CD4-positive, CD25-positive, alpha-beta regulatory T cell (primary cell): ENCODE data around the gene PGLYRP2. TPM values are rescaled to one million over a fixed set of nuclear protein-coding genes. Genes with fewer than 3 reads are reported as not detected.
"Not testable (repeated sequence)": the region's sequence is repeated elsewhere in the genome, so short reads cannot be mapped to it uniquely, and the experiment has no call there.

Experiments used
- ATAC-seq, 2 donors: fragments of 150-1000 bp; cut with Tn5 transposase; one replicate each; pipeline ENCODE4 v1.10.0; 2021; ENCODE audit warnings: low read depth in 2 of 2, moderate number of reproducible peaks in 2 of 2, moderate library complexity in 1 of 2
- DNase-seq, 3 donors: peaks; one replicate each; pipeline versions ENCODE4 v3.0.0 to v3.0.0-alpha.2; 2012 to 2022; ENCODE audit warnings: mixed read lengths in 1 of 3
- H3K27ac ChIP-seq: one replicate; pipeline ENCODE4 v1.7.0; 2013; ENCODE audit warnings: mild to moderate bottlenecking, low read length; ENCODE audit not compliant: insufficient read depth, poor library complexity, severe bottlenecking
- H3K27me3 ChIP-seq: one replicate; pipeline ENCODE4 v1.7.0; 2013; ENCODE audit warnings: low read length; ENCODE audit not compliant: control insufficient read depth, insufficient read depth
- H3K36me3 ChIP-seq: one replicate; pipeline ENCODE4 v1.7.0; 2013; ENCODE audit warnings: mild to moderate bottlenecking, low read length, moderate library complexity; ENCODE audit not compliant: control insufficient read depth, insufficient read depth
- H3K4me1 ChIP-seq: 2 replicates; pipeline ENCODE4 v1.7.0; 2013; ENCODE audit warnings: mild to moderate bottlenecking, low read length; ENCODE audit not compliant: insufficient read depth, control insufficient read depth, poor library complexity, severe bottlenecking
- H3K4me3 ChIP-seq: one replicate; pipeline ENCODE4 v1.7.0; 2013; ENCODE audit warnings: low read depth, mild to moderate bottlenecking, low read length, moderate library complexity
- H3K9me3 ChIP-seq, 2 experiments: 1 replicate in 1 of 2; 2 replicates in 1 of 2; pipeline ENCODE4 v1.7.0; 2013; ENCODE audit warnings: low read length in 2 of 2, mild to moderate bottlenecking in 1 of 2, moderate library complexity in 1 of 2; ENCODE audit not compliant: control insufficient read depth in 2 of 2
- H3K27ac Mint-ChIP-seq, 3 donors: one replicate each; pipeline ENCODE4 v1.8.0; 2020 to 2022; ENCODE audit warnings: mild to moderate bottlenecking in 3 of 3, mixed read lengths in 3 of 3, moderate library complexity in 2 of 3
- H3K27me3 Mint-ChIP-seq: one replicate; pipeline ENCODE4 v1.8.0; 2022; ENCODE audit warnings: mild to moderate bottlenecking, mixed read lengths
- H3K36me3 Mint-ChIP-seq: one replicate; pipeline ENCODE4 v1.8.0; 2020; ENCODE audit warnings: mixed read lengths
- H3K4me1 Mint-ChIP-seq, 4 donors: one replicate each; pipeline ENCODE4 v1.8.0; 2020 to 2022; ENCODE audit warnings: mixed read lengths in 4 of 4, mild to moderate bottlenecking in 1 of 4
- H3K4me3 Mint-ChIP-seq, 4 donors: one replicate each; pipeline ENCODE4 v1.8.0; 2020 to 2022; ENCODE audit warnings: mild to moderate bottlenecking in 4 of 4, mixed read lengths in 4 of 4, moderate library complexity in 3 of 4
- H3K9me3 Mint-ChIP-seq, 7 donors: one replicate each; pipeline ENCODE4 v1.8.0; 2020 to 2022; ENCODE audit warnings: mixed read lengths in 7 of 7, mild to moderate bottlenecking in 3 of 7, moderate library complexity in 2 of 7
- polyA plus RNA-seq, 4 donors: library from polyadenylated mRNA; unstranded; fragments of 300-500 nt; fragmentation: Illumina TruSeq; gene quantifications; one replicate each; pipeline ENCODE4 v1.2.3, GENCODE V29; 2021
- total RNA-seq: library from RNA; stranded (reverse); gene quantifications from one replicate; pipeline ENCODE4 v1.2.3, GENCODE V29; 2022

PGLYRP2 gene
- total and polyA plus RNA-seq, 5 donors from 2014 or later: 0.10 to 0.12 TPM; not detected in 3

DNA sequence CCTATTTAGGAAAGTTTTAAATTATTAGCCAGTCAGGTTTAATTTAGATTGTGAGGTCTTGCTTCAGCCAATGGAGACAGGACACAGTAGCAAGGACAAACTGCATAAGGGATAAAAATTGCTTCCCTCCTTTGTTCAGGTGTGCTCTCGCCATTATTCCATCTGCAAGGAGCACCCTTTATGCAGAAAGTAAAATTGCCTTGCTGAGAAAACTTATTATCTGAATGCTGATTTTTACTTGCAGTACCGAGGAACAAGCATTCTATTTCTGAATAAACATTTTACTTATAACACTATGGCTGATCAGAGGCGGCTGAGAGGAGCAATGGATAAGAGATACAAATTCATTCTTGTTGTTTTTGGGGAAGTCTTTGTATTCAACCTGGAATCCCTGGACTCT lies 37.1 kb upstream of the PGLYRP2 start:
- H3K27me3 ChIP-seq: no peaks in the 10 kb centered on the region
- H3K27ac ChIP-seq: no peak overlapping the region
- H3K9me3 ChIP-seq: peaks cover 7 to 14% of the 10 kb centered on the region in 2 experiments
- peaks cover 4% of the 10 kb centered on the region for H3K27me3 Mint-ChIP-seq
- peaks cover 0 to 9% (median 1%) of the 10 kb centered on the region in 7 donors for H3K9me3 Mint-ChIP-seq
- no peak overlapping the region for H3K4me3 Mint-ChIP-seq
- DNase-seq: no peak
- H3K36me3 ChIP-seq: no peaks in the 10 kb centered on the region
- ATAC-seq: no peak
- peaks cover 5 to 27% (median 17%) of the 10 kb centered on the region in 4 donors for H3K4me1 Mint-ChIP-seq
- no peak overlapping the region for H3K4me3 ChIP-seq
- peaks cover 15% of the 10 kb centered on the region for H3K4me1 ChIP-seq
- H3K27ac Mint-ChIP-seq: peak overlapping the region in 1 of 3 donors; percentile 67
- no peaks in the 10 kb centered on the region for H3K36me3 Mint-ChIP-seq

DNA sequence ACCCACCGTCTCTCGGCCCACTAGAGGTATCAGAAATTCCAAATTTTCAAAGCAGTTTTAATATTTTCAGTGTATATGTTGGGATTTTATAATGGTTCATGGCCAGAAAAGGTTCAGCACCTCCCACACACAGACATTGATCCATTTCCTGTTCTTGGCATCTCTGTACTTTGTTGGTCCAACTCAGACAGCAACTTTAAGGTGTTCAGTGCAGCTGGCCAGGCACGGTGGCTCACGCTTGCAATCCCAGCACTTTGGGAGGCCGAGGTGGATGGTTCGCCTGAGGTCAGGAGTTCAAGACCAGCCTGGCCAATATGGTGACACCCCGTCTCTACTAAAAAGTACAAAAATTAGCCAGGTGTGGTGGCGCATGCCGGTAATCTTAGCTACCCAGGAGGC lies 35.9 kb upstream of the PGLYRP2 start:
- not testable (repeated sequence) for H3K9me3 Mint-ChIP-seq, H3K27me3 ChIP-seq, H3K36me3 Mint-ChIP-seq, H3K27me3 Mint-ChIP-seq, H3K36me3 ChIP-seq, H3K4me3 ChIP-seq, DNase-seq, ATAC-seq
- peaks cover 5 to 27% (median 16%) of the 10 kb centered on the region in 4 donors for H3K4me1 Mint-ChIP-seq
- Histone ChIP-seq H3K4me1 (peaks cover 15% of the 10 kb centered on the region), H3K9me3 (peaks cover 7 to 14% of the 10 kb centered on the region in 2 experiments), H3K27ac (peak overlapping the region; percentile 61)
- peak overlapping the region; percentile 12 to 89 (median 72) for H3K4me3 Mint-ChIP-seq
- peak overlapping the region; percentile 96 to 97 (median 96) for H3K27ac Mint-ChIP-seq

- no peak overlapping the region for H3K4me3 Mint-ChIP-seq
- no peak overlapping the region for H3K27ac Mint-ChIP-seq
- H3K9me3 ChIP-seq: peaks cover 7 to 8% of the 10 kb centered on the region in 2 experiments
Observed at GRCh38 chr19:15511671-15512424, 32.5 kb upstream of the PGLYRP2 start.

GRCh38 chr19:15508035-15508710 lies 28.9 kb upstream of the PGLYRP2 start, which contains the start of gene CYP4F22:
TSS of gene CYP4F22 (plus strand) at chr19:15508525. CDS start at chr19:15525337, 16,812 bp downstream.
- no peak within 1 kb of the TSS for H3K27ac ChIP-seq
- Mint-ChIP-seq H3K27ac (peak within 1 kb of the TSS in 1 of 3 donors; percentile 38), H3K4me1 (peaks cover 0 to 19% (median 9%) of the 10 kb centered on the region in 4 donors), H3K36me3 (no peaks in the 10 kb centered on the region), H3K9me3 (peaks cover 0 to 5% (median 0%) of the 10 kb centered on the region in 7 donors), H3K4me3 (peak within 1 kb of the TSS in 3 of 4 donors; percentile 9 to 80 (median 71)), H3K27me3 (peaks cover 45% of the 10 kb centered on the region)
- no peaks in the 10 kb centered on the region for H3K36me3 ChIP-seq
- DNase-seq: no peak
- H3K4me3 ChIP-seq: no peak within 1 kb of the TSS
- H3K27me3 ChIP-seq: peaks cover 6% of the 10 kb centered on the region
- H3K4me1 ChIP-seq: peaks cover 13% of the 10 kb centered on the region
- no peaks in the 10 kb centered on the region for H3K9me3 ChIP-seq
- ATAC-seq: no peak

More at GRCh38 chr19:15511671-15512424, 32.5 kb upstream of the PGLYRP2 start:
- Histone ChIP-seq H3K4me3 (no peak overlapping the region), H3K4me1 (peaks cover 28% of the 10 kb centered on the region), H3K36me3 (no peaks in the 10 kb centered on the region), H3K27ac (no peak overlapping the region), H3K27me3 (peaks cover 6% of the 10 kb centered on the region)
- ATAC-seq (no peak), DNase-seq (no peak)
- Mint-ChIP-seq H3K4me1 (peaks cover 5 to 37% (median 22%) of the 10 kb centered on the region in 4 donors), H3K27me3 (peaks cover 41% of the 10 kb centered on the region), H3K9me3 (peaks cover 0 to 9% (median 2%) of the 10 kb centered on the region in 7 donors), H3K36me3 (no peaks in the 10 kb centered on the region)

- H3K4me1 Mint-ChIP-seq: peaks cover 0 to 21% (median 9%) of the 10 kb centered on the region in 4 donors
- H3K4me1 ChIP-seq: peaks cover 13% of the 10 kb centered on the region
- peak overlapping the region in 2 of 4 donors; percentile 9 to 80 for H3K4me3 Mint-ChIP-seq
- H3K9me3 Mint-ChIP-seq: peaks cover 0 to 5% (median 0%) of the 10 kb centered on the region in 7 donors
- H3K4me3 ChIP-seq: no peak overlapping the region
- peaks cover 45% of the 10 kb centered on the region for H3K27me3 Mint-ChIP-seq
- H3K27me3 ChIP-seq: peaks cover 7% of the 10 kb centered on the region
- no peaks in the 10 kb centered on the region for H3K36me3 Mint-ChIP-seq
- DNase-seq (no peak), ATAC-seq (no peak)
- H3K9me3 ChIP-seq: no peaks in the 10 kb centered on the region
- H3K36me3 ChIP-seq: no peaks in the 10 kb centered on the region
- H3K27ac ChIP-seq: no peak overlapping the region
- H3K27ac Mint-ChIP-seq: no peak overlapping the region
Observed at GRCh38 chr19:15507068-15508034, 28.1 kb upstream of the PGLYRP2 start.

GRCh38 chr19:15506074-15506571 lies 26.8 kb upstream of the PGLYRP2 start:
- Histone ChIP-seq H3K4me1 (peaks cover 13% of the 10 kb centered on the region), H3K36me3 (no peaks in the 10 kb centered on the region), H3K27me3 (peaks cover 8% of the 10 kb centered on the region), H3K27ac (no peak overlapping the region), H3K4me3 (no peak overlapping the region), H3K9me3 (no peaks in the 10 kb centered on the region)
- DNase-seq (no peak), ATAC-seq (no peak)
- H3K36me3 Mint-ChIP-seq: no peaks in the 10 kb centered on the region
- H3K27ac Mint-ChIP-seq: no peak overlapping the region
- H3K4me3 Mint-ChIP-seq: no peak overlapping the region
- peaks cover 45% of the 10 kb centered on the region for H3K27me3 Mint-ChIP-seq
- H3K9me3 Mint-ChIP-seq: peaks cover 0 to 5% (median 0%) of the 10 kb centered on the region in 7 donors
- H3K4me1 Mint-ChIP-seq: peaks cover 0 to 22% (median 11%) of the 10 kb centered on the region in 4 donors

GRCh38 chr19:15502264-15502663 lies 23.0 kb upstream of the PGLYRP2 start:
- no peak overlapping the region for H3K27ac Mint-ChIP-seq
- Histone ChIP-seq H3K4me3 (no peak overlapping the region), H3K27me3 (peaks cover 2% of the 10 kb centered on the region), H3K9me3 (no peaks in the 10 kb centered on the region), H3K4me1 (no peaks in the 10 kb centered on the region), H3K36me3 (no peaks in the 10 kb centered on the region), H3K27ac (no peak overlapping the region)
- H3K27me3 Mint-ChIP-seq: peaks cover 21% of the 10 kb centered on the region
- H3K9me3 Mint-ChIP-seq: peaks cover 0 to 3% (median 0%) of the 10 kb centered on the region in 7 donors
- H3K4me1 Mint-ChIP-seq: peaks cover 0 to 22% (median 2%) of the 10 kb centered on the region in 4 donors
- no peaks in the 10 kb centered on the region for H3K36me3 Mint-ChIP-seq
- no peak for DNase-seq
- no peak for ATAC-seq
- H3K4me3 Mint-ChIP-seq: no peak overlapping the region
